ENCODE measurements around the gene CASZ1.

DNA sequence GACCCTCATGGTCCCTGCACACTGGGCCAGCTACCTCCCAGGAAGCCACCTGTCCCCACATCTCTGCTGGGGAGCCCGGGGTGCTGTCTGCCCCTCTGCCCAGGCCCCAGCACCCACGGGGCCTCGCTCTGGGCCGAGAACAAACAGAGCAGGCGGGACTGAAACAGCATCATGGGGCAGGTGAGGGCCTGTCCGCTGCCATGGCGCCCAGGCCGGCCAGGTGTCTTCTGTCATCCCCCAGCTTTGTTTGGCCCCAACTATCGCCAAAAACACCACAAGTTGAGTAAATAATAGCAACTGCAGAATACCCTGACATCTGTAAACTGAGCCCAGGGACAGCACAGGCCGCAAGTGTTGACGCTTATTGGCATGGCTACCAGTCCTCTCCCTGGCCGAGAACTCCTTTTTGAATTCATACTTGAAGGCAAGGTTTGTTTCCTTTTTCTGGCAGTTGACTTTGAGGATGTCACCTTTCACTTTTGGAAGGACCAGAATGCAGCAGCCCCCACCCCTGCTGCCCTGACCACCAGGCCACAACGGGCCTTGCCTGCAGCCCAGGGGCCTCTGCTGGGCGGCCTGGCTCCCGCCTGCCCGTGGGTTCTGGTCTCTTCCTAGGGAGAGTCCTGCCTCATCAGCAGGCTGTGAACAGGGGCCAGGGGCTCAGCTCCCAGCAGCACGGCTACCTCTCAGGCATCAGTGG lies 152.7 kb downstream of the CASZ1 start:
- no peak for TF ChIP-seq RAD21 (CRISPR knock-in tag; conservative IDR thresholded peaks at IDR 0.05 in 1 of 2, IDR thresholded peaks at IDR 0.05 in 1 of 2)
- no peak for TF ChIP-seq MAZ (CRISPR knock-in tag; conservative IDR thresholded peaks at IDR 0.05 in 1 of 2, IDR thresholded peaks at IDR 0.05 in 1 of 2)
- TF ChIP-seq GATA2 (CRISPR knock-in tag; IDR thresholded peaks at IDR 0.05) = no peak
- no peak for TF ChIP-seq CBX5 (IDR thresholded peaks at IDR 0.05; ENCODE audit: borderline replicate concordance, low read depth)
- no peak for TF ChIP-seq GTF2F1 (IDR thresholded peaks at IDR 0.05; ENCODE audit: low read depth, low read length)
- TF ChIP-seq, protein P1, sequence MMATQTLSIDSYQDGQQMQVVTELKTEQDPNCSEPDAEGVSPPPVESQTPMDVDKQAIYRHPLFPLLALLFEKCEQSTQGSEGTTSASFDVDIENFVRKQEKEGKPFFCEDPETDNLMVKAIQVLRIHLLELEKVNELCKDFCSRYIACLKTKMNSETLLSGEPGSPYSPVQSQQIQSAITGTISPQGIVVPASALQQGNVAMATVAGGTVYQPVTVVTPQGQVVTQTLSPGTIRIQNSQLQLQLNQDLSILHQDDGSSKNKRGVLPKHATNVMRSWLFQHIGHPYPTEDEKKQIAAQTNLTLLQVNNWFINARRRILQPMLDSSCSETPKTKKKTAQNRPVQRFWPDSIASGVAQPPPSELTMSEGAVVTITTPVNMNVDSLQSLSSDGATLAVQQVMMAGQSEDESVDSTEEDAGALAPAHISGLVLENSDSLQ (IDR thresholded peaks at IDR 0.05) = no peak
- TF ChIP-seq HMGXB4 (CRISPR knock-in tag; IDR thresholded peaks at IDR 0.05) = no peak
- TF ChIP-seq EP300 (IDR thresholded peaks at IDR 0.05; ENCODE audit: low read length) = no peak
- TF ChIP-seq EZH2 (IDR thresholded peaks at IDR 0.05; ENCODE audit: borderline replicate concordance, low read depth, low read length) = no peak
- TF ChIP-seq JUN (IDR thresholded peaks at IDR 0.05; ENCODE audit: borderline replicate concordance, low read depth, low read length) = no peak
- no peak for TF ChIP-seq JUN (CRISPR knock-in tag; IDR thresholded peaks at IDR 0.05; ENCODE audit: borderline replicate concordance)
- no peak for TF ChIP-seq YY1 (IDR thresholded peaks at IDR 0.05; ENCODE audit: borderline replicate concordance in 1 of 3, control insufficient read depth in 1 of 3, extremely low read depth in 1 of 3, insufficient read depth in 3 of 3, insufficient read length in 1 of 3, insufficient replicate concordance in 2 of 3, low read depth in 1 of 3, low read length in 2 of 3)
